ENCODE data around the gene ODAD4. TPM values are rescaled to one million over a fixed set of nuclear protein-coding genes. Genes with fewer than 3 reads are reported as not detected.

The ODAD4 gene, protein sequence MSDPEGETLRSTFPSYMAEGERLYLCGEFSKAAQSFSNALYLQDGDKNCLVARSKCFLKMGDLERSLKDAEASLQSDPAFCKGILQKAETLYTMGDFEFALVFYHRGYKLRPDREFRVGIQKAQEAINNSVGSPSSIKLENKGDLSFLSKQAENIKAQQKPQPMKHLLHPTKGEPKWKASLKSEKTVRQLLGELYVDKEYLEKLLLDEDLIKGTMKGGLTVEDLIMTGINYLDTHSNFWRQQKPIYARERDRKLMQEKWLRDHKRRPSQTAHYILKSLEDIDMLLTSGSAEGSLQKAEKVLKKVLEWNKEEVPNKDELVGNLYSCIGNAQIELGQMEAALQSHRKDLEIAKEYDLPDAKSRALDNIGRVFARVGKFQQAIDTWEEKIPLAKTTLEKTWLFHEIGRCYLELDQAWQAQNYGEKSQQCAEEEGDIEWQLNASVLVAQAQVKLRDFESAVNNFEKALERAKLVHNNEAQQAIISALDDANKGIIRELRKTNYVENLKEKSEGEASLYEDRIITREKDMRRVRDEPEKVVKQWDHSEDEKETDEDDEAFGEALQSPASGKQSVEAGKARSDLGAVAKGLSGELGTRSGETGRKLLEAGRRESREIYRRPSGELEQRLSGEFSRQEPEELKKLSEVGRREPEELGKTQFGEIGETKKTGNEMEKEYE
- polyA plus RNA-seq (2013, experiment 1 of 2): 1.0 TPM
- polyA plus RNA-seq (2013, experiment 2 of 2): 0.51 TPM

DNA sequence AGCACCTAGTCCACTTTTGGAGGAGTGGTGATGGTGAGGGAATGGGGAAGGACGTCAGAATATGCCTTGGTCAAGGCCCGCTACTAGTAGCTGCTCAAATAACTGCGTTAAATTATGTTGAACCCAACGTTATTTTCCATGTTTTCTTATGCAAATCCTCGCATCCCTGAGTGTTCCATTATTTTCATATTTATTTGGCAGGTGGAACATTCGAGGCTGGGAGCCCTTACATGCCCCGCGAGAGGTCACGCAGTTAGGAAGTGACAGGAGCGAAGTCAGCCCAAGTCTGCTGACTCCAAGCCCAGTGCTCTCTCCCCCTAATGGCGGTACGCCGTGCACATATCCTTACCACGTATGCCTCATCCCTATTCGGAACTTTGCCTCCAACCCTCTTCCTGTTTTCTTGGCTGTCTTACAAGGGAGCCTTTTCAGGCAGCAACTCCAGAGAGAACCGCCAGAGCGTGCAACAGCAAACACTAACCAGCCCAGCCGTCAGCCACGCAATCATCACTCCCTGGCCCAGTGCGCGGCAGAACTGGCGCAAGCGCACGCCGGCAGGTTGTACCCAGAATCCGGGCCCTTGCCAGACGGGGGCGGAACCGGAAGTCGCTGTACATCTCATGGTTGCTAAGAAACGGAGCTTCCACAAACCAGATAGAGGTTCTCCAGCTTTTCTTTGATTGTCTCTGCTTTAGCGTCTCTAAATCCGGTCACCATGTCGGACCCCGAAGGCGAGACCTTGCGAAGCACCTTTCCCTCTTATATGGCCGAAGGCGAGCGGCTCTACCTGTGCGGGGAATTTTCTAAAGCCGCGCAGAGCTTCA, at the start of gene ODAD4:
Gene ODAD4, plus strand, starts transcription at position 609 of the 824 bp plus-strand sequence. Its CDS starts 107 bp downstream, at position 716.
- Histone ChIP-seq H3K9ac (ENCODE audit: low read length) (peak within 1 kb of the TSS; percentile 87), H3K4me2 (ENCODE audit: low read length, poor library complexity, severe bottlenecking) (peak within 1 kb of the TSS; percentile 95), H3K27me3 (ENCODE audit: control insufficient read depth in 1 of 2, insufficient read depth in 1 of 2, low read length in 2 of 2) (no peaks in the 10 kb centered on the region), H3K4ac (ENCODE audit: low read depth in 1 of 2, low read length in 2 of 2) (peak within 1 kb of the TSS in 1 of 2 experiments; percentile 96), H3K79me1 (replicated peaks; ENCODE audit: low read length, poor library complexity, severe bottlenecking) (peaks cover 3% of the 10 kb centered on the region), H2AK5ac (ENCODE audit: low read length, severe bottlenecking) (peak within 1 kb of the TSS; percentile 58), H3K27ac (ENCODE audit: low read length, poor library complexity, severe bottlenecking) (peak within 1 kb of the TSS; percentile 94), H3K9me3 (ENCODE audit: control insufficient read depth, low read length) (no peaks in the 10 kb centered on the region), H3K4me1 (ENCODE audit: control insufficient read depth, insufficient read depth, low read depth, low read length) (peaks cover 3% of the 10 kb centered on the region), H2BK120ac (ENCODE audit: low read depth, low read length) (no peak within 1 kb of the TSS), H4K8ac (ENCODE audit: low read length) (peak within 1 kb of the TSS; percentile 91), H3K36me3 (ENCODE audit: control insufficient read depth in 1 of 2, insufficient read depth in 2 of 2, low read depth in 1 of 2, low read length in 2 of 2) (no peaks in the 10 kb centered on the region), H2BK15ac (ENCODE audit: low read depth, poor library complexity, severe bottlenecking) (peak within 1 kb of the TSS; percentile 76), H3K14ac (ENCODE audit: low read length in 2 of 2) (peak within 1 kb of the TSS in 1 of 2 experiments; percentile 81), H2BK12ac (ENCODE audit: low read length in 2 of 2) (peak within 1 kb of the TSS; percentile 11 to 52), H3K23ac (ENCODE audit: low read length in 2 of 2) (peak within 1 kb of the TSS in 1 of 2 experiments; percentile 59), H4K91ac (ENCODE audit: low read length) (peak within 1 kb of the TSS; percentile 54), H3K18ac (ENCODE audit: low read depth in 1 of 2, low read length in 2 of 2) (peak within 1 kb of the TSS; percentile 85 to 91), H2BK5ac (ENCODE audit: low read depth, low read length, poor library complexity, severe bottlenecking) (no peak within 1 kb of the TSS), H3K4me3 (ENCODE audit: insufficient read depth in 1 of 2, low read depth in 1 of 2, low read length in 2 of 2) (peak within 1 kb of the TSS; percentile 68 to 79), H2AFZ (ENCODE audit: low read depth, low read length) (peak within 1 kb of the TSS; percentile 85)
- WGBS: 5% methylated on average over 43 of the region's 43 CpGs
- DNase-seq: peak; percentile 99

DNA sequence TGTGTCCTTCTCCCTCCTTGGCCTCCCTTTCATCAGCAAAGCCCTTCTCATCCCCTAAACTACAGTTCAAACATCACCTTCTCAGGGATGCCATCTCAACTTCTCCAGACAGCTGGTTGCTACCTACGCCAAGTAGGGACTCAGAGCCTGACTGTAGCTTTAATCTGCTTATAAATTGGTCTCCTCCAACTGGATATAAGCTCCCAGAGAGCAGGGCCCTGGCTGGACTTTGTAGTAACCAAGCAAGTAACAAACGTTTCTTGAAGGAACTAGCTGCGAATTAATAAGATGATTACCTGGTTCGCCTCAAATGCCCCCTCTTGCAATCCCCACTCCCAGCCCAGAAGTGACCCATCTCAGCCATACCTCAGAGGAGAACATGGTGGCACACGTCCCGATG, 47.7 kb upstream of the ODAD4 start:
- Histone ChIP-seq H3K4ac (ENCODE audit: low read depth in 1 of 2, low read length in 2 of 2) (no peak overlapping the region), H4K91ac (ENCODE audit: low read length) (no peak overlapping the region), H2BK120ac (ENCODE audit: low read depth, low read length) (no peak overlapping the region), H3K36me3 (ENCODE audit: control insufficient read depth in 1 of 2, insufficient read depth in 2 of 2, low read depth in 1 of 2, low read length in 2 of 2) (peaks cover 89 to 93% of the 10 kb centered on the region in 2 experiments), H3K27me3 (ENCODE audit: control insufficient read depth in 1 of 2, insufficient read depth in 1 of 2, low read length in 2 of 2) (no peaks in the 10 kb centered on the region), H2AK5ac (ENCODE audit: low read length, severe bottlenecking) (no peak overlapping the region), H2BK15ac (ENCODE audit: low read depth, poor library complexity, severe bottlenecking) (no peak overlapping the region), H3K4me3 (ENCODE audit: insufficient read depth in 1 of 2, low read depth in 1 of 2, low read length in 2 of 2) (no peak overlapping the region), H2BK5ac (ENCODE audit: low read depth, low read length, poor library complexity, severe bottlenecking) (no peak overlapping the region), H3K79me1 (replicated peaks; ENCODE audit: low read length, poor library complexity, severe bottlenecking) (peaks cover 41% of the 10 kb centered on the region), H3K23ac (ENCODE audit: low read length in 2 of 2) (no peak overlapping the region), H3K9me3 (ENCODE audit: control insufficient read depth, low read length) (no peaks in the 10 kb centered on the region), H3K27ac (ENCODE audit: low read length, poor library complexity, severe bottlenecking) (no peak overlapping the region), H3K4me1 (ENCODE audit: control insufficient read depth, insufficient read depth, low read depth, low read length) (peaks cover 4% of the 10 kb centered on the region), H2AFZ (ENCODE audit: low read depth, low read length) (no peak overlapping the region), H3K14ac (ENCODE audit: low read length in 2 of 2) (no peak overlapping the region), H3K4me2 (ENCODE audit: low read length, poor library complexity, severe bottlenecking) (no peak overlapping the region), H3K18ac (ENCODE audit: low read depth in 1 of 2, low read length in 2 of 2) (no peak overlapping the region), H4K8ac (ENCODE audit: low read length) (no peak overlapping the region), H3K9ac (ENCODE audit: low read length) (no peak overlapping the region), H2BK12ac (ENCODE audit: low read length in 2 of 2) (no peak overlapping the region)
- no peak for DNase-seq
- WGBS: 92% methylated on average over 6 of the region's 6 CpGs

DNA sequence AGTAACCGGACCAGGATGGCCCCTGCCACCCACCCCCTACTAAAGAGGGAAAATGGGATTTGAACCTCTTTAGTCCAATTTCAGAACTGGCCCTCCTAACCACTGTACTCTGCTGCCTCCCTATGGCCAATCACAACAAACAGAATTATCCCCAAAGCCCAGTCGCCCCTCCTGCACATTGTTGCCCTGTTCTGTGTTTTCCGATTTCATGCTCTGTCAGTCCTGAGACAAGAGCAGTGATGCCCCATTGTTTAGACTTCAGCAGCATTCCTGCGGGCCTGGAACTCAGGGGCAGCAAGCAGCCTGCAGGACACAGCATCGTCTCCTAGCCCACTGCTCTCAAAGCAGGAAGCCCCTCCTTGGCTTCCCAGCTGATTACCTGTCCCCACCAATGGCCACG, 44.7 kb upstream of the ODAD4 start:
- peak overlapping the region; percentile 5 for H2AK5ac ChIP-seq (ENCODE audit: low read length, severe bottlenecking)
- no peak overlapping the region for H4K91ac ChIP-seq (ENCODE audit: low read length)
- no peak overlapping the region for H3K27ac ChIP-seq (ENCODE audit: low read length, poor library complexity, severe bottlenecking)
- H3K4me3 ChIP-seq (ENCODE audit: insufficient read depth in 1 of 2, low read depth in 1 of 2, low read length in 2 of 2): no peak overlapping the region
- no peaks in the 10 kb centered on the region for H3K27me3 ChIP-seq (ENCODE audit: control insufficient read depth in 1 of 2, insufficient read depth in 1 of 2, low read length in 2 of 2)
- no peak overlapping the region for H2BK5ac ChIP-seq (ENCODE audit: low read depth, low read length, poor library complexity, severe bottlenecking)
- H2AFZ ChIP-seq (ENCODE audit: low read depth, low read length): no peak overlapping the region
- peak overlapping the region in 1 of 2 experiments; percentile 68 for H3K23ac ChIP-seq (ENCODE audit: low read length in 2 of 2)
- H3K4me1 ChIP-seq (ENCODE audit: control insufficient read depth, insufficient read depth, low read depth, low read length): peaks cover 4% of the 10 kb centered on the region
- no peak overlapping the region for H3K18ac ChIP-seq (ENCODE audit: low read depth in 1 of 2, low read length in 2 of 2)
- peaks cover 36% of the 10 kb centered on the region for H3K79me1 ChIP-seq (replicated peaks; ENCODE audit: low read length, poor library complexity, severe bottlenecking)
- no peak overlapping the region for H3K9ac ChIP-seq (ENCODE audit: low read length)
- H2BK120ac ChIP-seq (ENCODE audit: low read depth, low read length): no peak overlapping the region
- H3K4ac ChIP-seq (ENCODE audit: low read depth in 1 of 2, low read length in 2 of 2): no peak overlapping the region
- H3K4me2 ChIP-seq (ENCODE audit: low read length, poor library complexity, severe bottlenecking): no peak overlapping the region
- H3K36me3 ChIP-seq (ENCODE audit: control insufficient read depth in 1 of 2, insufficient read depth in 2 of 2, low read depth in 1 of 2, low read length in 2 of 2): peaks cover 79 to 94% of the 10 kb centered on the region in 2 experiments
- no peak overlapping the region for H3K14ac ChIP-seq (ENCODE audit: low read length in 2 of 2)
- DNase-seq: no peak
- WGBS: 87% methylated on average over 6 of the region's 6 CpGs
- H2BK15ac ChIP-seq (ENCODE audit: low read depth, poor library complexity, severe bottlenecking): no peak overlapping the region
- H4K8ac ChIP-seq (ENCODE audit: low read length): no peak overlapping the region
- no peaks in the 10 kb centered on the region for H3K9me3 ChIP-seq (ENCODE audit: control insufficient read depth, low read length)
- H2BK12ac ChIP-seq (ENCODE audit: low read length in 2 of 2): peak overlapping the region in 1 of 2 experiments; percentile 61

Data from mesenchymal stem cell (in vitro differentiated cells and primary cell).